Activated effector memory CD4-positive, alpha-beta T cell treated with Interleukin-2 at 50 U/mL for 16 hours (primary cell): ENCODE data around the gene ZNF652.

Experiments used
- DNase-seq: peaks from one replicate; pipeline ENCODE4 v3.0.0-alpha.2; 2020

Gene ZNF652

GRCh38 chr17:49356320-49356719 lies 5.7 kb downstream of the ZNF652 start:
- DNase-seq, result no peak

- no peak for DNase-seq
These were observed 8.4 kb downstream of the ZNF652 start for GRCh38 chr17:49353607-49354006.

GRCh38 chr17:49352587-49353154 lies 9.4 kb downstream of the ZNF652 start:
- no peak for DNase-seq

GRCh38 chr17:49351572-49352140 lies 10.4 kb downstream of the ZNF652 start:
- DNase-seq, result no peak

- DNase-seq, result no peak
These were observed 12.5 kb downstream of the ZNF652 start for GRCh38 chr17:49349541-49349940.

GRCh38 chr17:49344914-49345313 lies 17.1 kb downstream of the ZNF652 start:
- DNase-seq, result no peak

GRCh38 chr17:49343273-49343672 lies 18.8 kb downstream of the ZNF652 start:
- no peak for DNase-seq

- no peak for DNase-seq
These were observed 19.5 kb downstream of the ZNF652 start for GRCh38 chr17:49342575-49342936.

GRCh38 chr17:49341356-49341755 lies 20.7 kb downstream of the ZNF652 start:
- DNase-seq, result no peak

- DNase-seq, result no peak
These were observed 22.7 kb downstream of the ZNF652 start for GRCh38 chr17:49339354-49339753.

GRCh38 chr17:49338883-49339282 lies 23.2 kb downstream of the ZNF652 start:
- DNase-seq, result no peak

GRCh38 chr17:49337884-49338283 lies 24.2 kb downstream of the ZNF652 start:
- no peak for DNase-seq

GRCh38 chr17:49334744-49335512 lies 27.1 kb downstream of the ZNF652 start:
- no peak for DNase-seq

- DNase-seq, result no peak
These were observed 28.2 kb downstream of the ZNF652 start for GRCh38 chr17:49333804-49334203.

- DNase-seq, result no peak
These were observed 33.9 kb downstream of the ZNF652 start for GRCh38 chr17:49327835-49328784.

GRCh38 chr17:49325980-49326379 lies 36.1 kb downstream of the ZNF652 start:
- DNase-seq, result no peak

GRCh38 chr17:49318435-49318965 lies 43.5 kb downstream of the ZNF652 start:
- DNase-seq, result no peak

GRCh38 chr17:49316889-49317675 lies 45.0 kb downstream of the ZNF652 start:
- DNase-seq, result no peak

GRCh38 chr17:49316258-49316570 lies 45.8 kb downstream of the ZNF652 start:
- no peak for DNase-seq

- DNase-seq, result peak; percentile 69
These were observed 46.3 kb downstream of the ZNF652 start for GRCh38 chr17:49315551-49316257.

- no peak for DNase-seq
These were observed 49.3 kb downstream of the ZNF652 start for GRCh38 chr17:49312722-49313121.

GRCh38 chr17:49299996-49300395 lies 62.1 kb downstream of the ZNF652 start:
- no peak for DNase-seq
